DND-41 (cell line): ENCODE data around the gene GRM4.

ENCODE experiments used
- ATAC-seq: fragments of 200-7000 bp; cut with Tn5 transposase; 3 replicates; pipeline ENCODE4 v1.9.1; 2021; ENCODE audit warnings: low read depth; ENCODE audit not compliant: insufficient read depth
- DNase-seq: peaks from one replicate; pipeline ENCODE4 v3.0.0-alpha.2; 2020
- H2AFZ ChIP-seq: 2 replicates; pipeline ENCODE4 v1.6.0; 2012; ENCODE audit warnings: low read depth, low read length
- H3K27ac ChIP-seq: 2 replicates; pipeline ENCODE4 v1.5.1; 2012; ENCODE audit warnings: low read length, inconsistent platforms
- H3K27me3 ChIP-seq: fragments of 200-600 bp; sonication (generic); 2 replicates; pipeline ENCODE4 v1.6.0; 2012; ENCODE audit warnings: low read length, mild to moderate bottlenecking, inconsistent platforms; ENCODE audit not compliant: insufficient read depth, poor library complexity
- H3K36me3 ChIP-seq: 2 replicates; pipeline ENCODE4 v1.5.1; 2012; ENCODE audit warnings: low read length, inconsistent platforms; ENCODE audit not compliant: insufficient read depth
- H3K4me1 ChIP-seq: 2 replicates; pipeline ENCODE4 v1.5.1; 2012; ENCODE audit warnings: mild to moderate bottlenecking, low read length; ENCODE audit not compliant: insufficient read depth
- H3K4me2 ChIP-seq: 2 replicates; pipeline ENCODE4 v1.6.0; 2012; ENCODE audit warnings: mild to moderate bottlenecking, moderate library complexity, low read length, inconsistent platforms; ENCODE audit not compliant: insufficient read depth
- H3K4me3 ChIP-seq, 2 experiments: fragments of 200-600 bp in 1 of 2; shearing (Covaris generic) in 1 of 2; 2 replicates each; pipeline ENCODE4 v1.5.1; 2012 to 2016; ENCODE audit warnings: inconsistent platforms in 2 of 2, low read length in 2 of 2, mild to moderate bottlenecking in 2 of 2, low read depth in 1 of 2, moderate library complexity in 1 of 2
- H3K79me2 ChIP-seq: 2 replicates; pipeline ENCODE4 v1.6.0; 2012; ENCODE audit warnings: low read length, inconsistent platforms; ENCODE audit not compliant: insufficient read depth
- H3K9ac ChIP-seq: 2 replicates; pipeline ENCODE4 v1.6.0; 2012; ENCODE audit warnings: low read depth, mild to moderate bottlenecking, inconsistent platforms, low read length, moderate library complexity
- H3K9me3 ChIP-seq: 2 replicates; pipeline ENCODE4 v1.5.1; 2012; ENCODE audit warnings: low read length, moderate library complexity, mild to moderate bottlenecking, inconsistent platforms; ENCODE audit not compliant: insufficient read depth, severe bottlenecking
- H4K20me1 ChIP-seq: 2 replicates; pipeline ENCODE4 v1.6.0; 2012; ENCODE audit warnings: low read length; ENCODE audit not compliant: insufficient read depth
- CTCF ChIP-seq: IDR thresholded peaks from 2 replicates; pipeline ENCODE4 v1.5.1; 2012; ENCODE audit warnings: borderline replicate concordance, low read length, moderate library complexity, mild to moderate bottlenecking; ENCODE audit not compliant: poor library complexity, severe bottlenecking; ENCODE audit errors: extremely low read depth
- EZH2 ChIP-seq: IDR thresholded peaks from 3 replicates; pipeline ENCODE4 v1.6.1; 2012; ENCODE audit warnings: borderline replicate concordance, low read depth, mild to moderate bottlenecking, moderate library complexity, low read length, inconsistent platforms; ENCODE audit not compliant: severe bottlenecking

The GRM4 gene

GRCh38 chr6:34062156-34062555 lies 83.7 kb downstream of the GRM4 start:
- peaks cover 10% of the 10 kb centered on the region for H4K20me1 ChIP-seq
- H2AFZ ChIP-seq, result no peak overlapping the region
- no peak for DNase-seq
- no peak overlapping the region for H3K4me3 ChIP-seq
- no peaks in the 10 kb centered on the region for H3K4me1 ChIP-seq
- TF ChIP-seq CTCF (no peak), EZH2 (no peak)
- H3K36me3 ChIP-seq, result no peaks in the 10 kb centered on the region
- no peaks in the 10 kb centered on the region for H3K79me2 ChIP-seq
- no peaks in the 10 kb centered on the region for H3K9me3 ChIP-seq
- no peak overlapping the region for H3K4me2 ChIP-seq
- no peak overlapping the region for H3K27ac ChIP-seq
- H3K9ac ChIP-seq, result no peak overlapping the region
- H3K27me3 ChIP-seq, result peaks cover 12% of the 10 kb centered on the region
- ATAC-seq, result no peak

DNA sequence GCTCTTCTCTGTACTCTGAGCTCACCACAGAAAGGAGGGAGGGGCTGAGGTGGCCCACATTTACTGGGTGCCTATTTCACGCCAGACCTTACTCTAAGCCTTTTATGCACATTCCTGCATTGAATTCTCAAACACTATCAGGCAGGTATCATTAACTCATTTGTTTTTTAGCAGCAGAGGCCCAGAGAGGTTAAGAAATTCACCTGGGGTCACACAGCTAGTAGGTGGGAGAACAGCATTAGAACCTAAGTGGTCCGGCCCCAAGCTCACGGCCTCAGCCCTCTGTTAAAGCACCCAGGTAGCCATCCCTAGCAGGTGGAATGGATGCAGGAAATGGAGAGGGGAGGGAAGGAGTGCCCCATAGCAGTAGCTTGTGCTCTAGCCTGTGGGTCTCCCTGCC lies 84.5 kb downstream of the GRM4 start:
- no peak overlapping the region for H2AFZ ChIP-seq
- ATAC-seq, result no peak

DNA sequence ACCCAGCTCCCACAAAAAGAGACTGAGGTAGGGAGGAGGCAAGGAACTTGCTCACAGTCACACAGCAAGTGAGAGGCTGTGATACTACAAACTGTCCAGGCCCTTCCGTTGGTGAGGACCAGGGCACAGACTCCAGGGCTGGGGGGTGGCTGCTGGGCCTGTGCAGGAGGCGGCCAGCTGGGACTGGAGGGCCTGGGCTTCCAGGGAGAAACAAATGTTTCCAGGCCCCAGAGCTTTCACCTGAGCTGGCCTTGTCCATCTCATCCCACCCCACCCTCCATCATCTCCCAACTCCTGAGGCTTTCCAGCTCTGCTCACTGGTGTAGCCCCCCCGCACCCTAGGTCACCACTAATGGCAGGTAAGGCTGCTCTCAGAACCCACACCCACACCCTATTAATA lies 86.0 kb downstream of the GRM4 start:
- no peaks in the 10 kb centered on the region for H3K36me3 ChIP-seq
- TF ChIP-seq EZH2 (no peak), CTCF (no peak)
- H3K79me2 ChIP-seq, result no peaks in the 10 kb centered on the region
- H3K27me3 ChIP-seq, result peaks cover 12% of the 10 kb centered on the region
- no peaks in the 10 kb centered on the region for H3K4me1 ChIP-seq
- no peak overlapping the region for H2AFZ ChIP-seq
- ATAC-seq (no peak), DNase-seq (no peak)
- no peak overlapping the region for H3K4me3 ChIP-seq
- H4K20me1 ChIP-seq, result peaks cover 10% of the 10 kb centered on the region
- H3K27ac ChIP-seq, result no peak overlapping the region
- H3K9me3 ChIP-seq, result no peaks in the 10 kb centered on the region
- no peak overlapping the region for H3K9ac ChIP-seq
- no peak overlapping the region for H3K4me2 ChIP-seq

More for the DNA sequence above, 84.5 kb downstream of the GRM4 start:
- Histone ChIP-seq H3K4me3 (no peak overlapping the region), H3K27me3 (peaks cover 12% of the 10 kb centered on the region), H3K9me3 (no peaks in the 10 kb centered on the region), H3K36me3 (no peaks in the 10 kb centered on the region), H3K4me2 (no peak overlapping the region), H3K9ac (no peak overlapping the region), H4K20me1 (peaks cover 10% of the 10 kb centered on the region), H3K27ac (no peak overlapping the region), H3K4me1 (no peaks in the 10 kb centered on the region), H3K79me2 (no peaks in the 10 kb centered on the region)
- no peak for TF ChIP-seq EZH2
- TF ChIP-seq CTCF, result no peak
- DNase-seq, result no peak

- H3K4me2 ChIP-seq, result no peak overlapping the region
- no peaks in the 10 kb centered on the region for H3K9me3 ChIP-seq
- H3K79me2 ChIP-seq, result no peaks in the 10 kb centered on the region
- H3K27ac ChIP-seq, result no peak overlapping the region
- no peak overlapping the region for H2AFZ ChIP-seq
- H4K20me1 ChIP-seq, result peaks cover 13% of the 10 kb centered on the region
- TF ChIP-seq EZH2 (no peak), CTCF (no peak)
- DNase-seq (no peak), ATAC-seq (no peak)
- peaks cover 12% of the 10 kb centered on the region for H3K27me3 ChIP-seq
- no peak overlapping the region for H3K4me3 ChIP-seq
- H3K36me3 ChIP-seq, result no peaks in the 10 kb centered on the region
- H3K4me1 ChIP-seq, result no peaks in the 10 kb centered on the region
- H3K9ac ChIP-seq, result no peak overlapping the region
Measured at GRCh38 chr6:34059136-34059731, 86.7 kb downstream of the GRM4 start.
